SW 1271 (cell line): Measurements from ENCODE around the gene ACHE.
"Not testable (repeated sequence)": the region's sequence is repeated elsewhere in the genome, so short reads cannot be mapped to it uniquely, and the experiment has no call there.

Experiments used
- DNase-seq, 2 experiments: peaks; one replicate each; lab custom pipeline; 2025; lab: John Stamatoyannopoulos, UW

The ACHE gene

DNA sequence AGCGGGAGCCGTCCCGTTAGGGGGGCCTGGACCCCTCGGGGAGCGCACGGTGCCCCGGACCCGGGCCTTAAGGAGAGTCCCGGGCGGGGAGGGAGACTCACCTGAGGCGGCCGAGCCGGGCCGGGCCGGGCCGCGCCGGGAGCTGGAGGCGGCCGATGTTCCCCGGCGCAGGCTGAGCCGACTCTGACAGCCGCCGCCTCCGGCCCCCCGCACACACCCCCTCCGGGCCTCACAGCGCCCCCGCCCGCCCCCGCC lies at the start of gene ACHE:
ACHE (minus strand) TSS at position 188 of the 255 bp plus-strand sequence. CDS start 1,656 bp downstream, outside the sequence.
- DNase-seq = no peak

DNA sequence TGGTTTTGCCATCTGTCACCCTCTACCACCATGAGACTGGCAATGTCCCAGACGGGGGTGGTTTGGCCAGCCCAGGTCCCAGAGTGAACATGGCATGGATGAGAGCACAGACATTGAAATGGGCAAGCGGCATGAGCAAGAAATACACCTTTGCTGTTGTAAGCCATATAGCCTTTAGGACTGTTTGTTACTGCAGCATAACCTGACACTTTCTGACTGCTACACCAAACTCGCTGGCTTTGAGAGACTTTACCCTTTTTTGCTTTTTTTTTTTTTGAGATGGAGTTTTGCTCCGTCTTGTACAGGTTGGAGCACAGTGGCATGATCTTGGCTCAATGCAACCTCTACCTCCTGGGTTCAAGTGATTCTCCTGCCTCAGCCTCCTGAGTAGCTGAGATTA lies 48.5 kb upstream of the ACHE start:
- DNase-seq = no peak

DNA sequence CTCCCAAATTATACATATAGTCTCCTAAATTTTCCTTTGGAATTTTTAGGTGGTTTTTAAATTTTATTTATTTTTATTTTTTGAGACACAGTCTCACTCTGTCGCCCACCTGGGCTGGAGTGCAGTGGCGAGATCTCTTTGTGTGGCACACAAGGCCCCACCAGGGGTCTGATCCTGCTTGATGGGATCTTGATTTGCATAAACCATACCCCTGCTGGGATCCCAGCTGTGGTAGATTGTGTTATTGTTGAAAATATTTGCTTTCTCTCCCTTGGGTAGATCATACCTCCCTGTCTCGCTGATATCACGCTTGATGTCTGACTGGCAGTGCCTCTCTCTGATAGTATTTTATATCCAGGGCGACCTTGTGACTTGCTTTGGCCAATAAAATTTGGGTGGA lies 48.0 kb upstream of the ACHE start:
- no peak for DNase-seq

DNA sequence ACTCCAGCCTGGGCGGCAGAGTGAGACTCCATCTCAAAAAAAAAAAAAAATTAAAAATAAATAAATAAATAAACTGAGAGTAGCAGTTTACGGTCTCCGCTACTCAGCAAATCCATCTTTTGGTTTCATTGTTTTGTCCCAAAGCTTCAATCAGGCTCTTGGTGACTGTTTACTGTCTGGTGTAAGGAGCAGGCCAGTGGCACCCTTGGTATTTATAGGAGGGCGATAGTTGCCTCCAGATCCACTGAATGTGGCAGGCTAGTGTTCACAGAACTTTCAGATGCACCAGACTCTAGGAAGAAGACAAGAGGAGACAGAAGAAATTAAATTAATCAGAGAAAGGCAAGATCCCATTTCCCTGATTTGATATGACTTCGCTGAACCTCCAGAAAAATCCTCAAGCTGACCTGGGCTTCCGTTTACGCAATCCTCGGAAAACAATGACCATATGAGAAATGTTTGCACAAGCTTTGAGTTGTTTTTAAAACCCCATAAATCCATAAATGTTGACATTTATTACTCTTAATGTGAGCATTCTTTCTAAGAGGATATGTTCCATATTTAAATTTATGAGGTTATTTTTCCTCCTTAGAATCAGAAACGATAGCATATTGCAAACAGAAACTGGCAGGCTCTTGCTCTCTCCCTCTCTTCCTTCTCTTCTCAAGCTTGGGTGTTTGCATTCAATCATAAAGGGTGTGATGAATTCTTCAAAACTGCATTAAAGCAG lies 46.5 kb upstream of the ACHE start:
- no peak for DNase-seq

DNA sequence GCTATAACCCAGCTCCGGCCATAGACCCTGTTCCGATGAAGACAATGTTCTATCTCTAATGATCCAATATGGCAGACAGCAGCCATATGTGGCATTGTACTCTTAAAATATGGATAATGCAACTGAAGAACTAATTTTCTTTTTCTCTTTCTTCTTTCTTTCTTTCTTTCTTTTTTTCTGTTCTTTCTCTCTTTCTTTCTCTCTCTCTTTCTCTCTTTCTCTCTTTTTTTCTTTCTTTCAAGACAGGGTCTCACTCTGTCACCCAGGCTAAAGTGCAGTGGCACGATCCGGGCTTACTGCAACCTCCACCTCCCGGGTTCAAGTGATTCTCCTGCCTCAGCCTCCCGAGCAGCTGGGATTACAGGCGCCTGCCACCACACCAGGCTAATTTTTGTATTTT lies 40.5 kb upstream of the ACHE start:
- DNase-seq = not testable (repeated sequence)

DNA sequence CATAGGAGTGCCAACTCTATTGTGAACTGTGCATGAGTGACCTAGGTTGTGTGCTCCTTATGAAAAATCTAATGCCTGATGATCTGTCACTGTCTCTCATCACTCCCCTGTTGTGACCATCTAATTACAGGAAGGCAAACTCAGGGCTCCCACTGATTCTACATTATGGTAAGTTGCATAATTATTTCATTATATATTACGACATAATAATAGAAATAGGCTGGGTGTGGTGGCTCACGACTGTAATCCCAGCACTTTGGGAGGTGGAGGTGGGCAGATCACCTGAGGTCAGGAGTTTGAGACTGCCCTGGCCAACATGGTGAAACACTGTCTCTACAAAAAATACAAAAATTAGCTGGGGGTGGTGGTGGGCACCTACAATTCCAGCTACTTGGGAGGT lies 39.7 kb upstream of the ACHE start:
- DNase-seq = not testable (repeated sequence)

DNA sequence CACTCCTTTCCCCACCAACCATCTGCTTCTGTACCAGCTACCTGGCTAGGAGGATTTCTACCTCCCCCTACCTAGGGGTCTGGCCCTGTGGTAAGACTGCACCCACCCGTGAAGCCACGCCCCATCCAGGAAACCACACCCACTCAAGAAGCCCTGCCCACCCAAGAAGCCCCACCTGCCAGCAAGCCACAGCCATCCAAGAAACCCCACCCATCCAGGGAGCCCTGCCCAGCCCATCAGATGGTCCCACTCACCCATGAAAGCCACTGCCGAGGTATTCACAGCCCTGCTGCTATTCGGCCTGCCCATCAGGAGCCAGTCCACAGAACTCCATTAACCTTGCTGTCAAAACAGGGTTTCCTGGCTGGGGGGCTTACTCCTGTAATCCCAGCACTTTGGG lies 38.0 kb upstream of the ACHE start:
- DNase-seq = no peak

DNA sequence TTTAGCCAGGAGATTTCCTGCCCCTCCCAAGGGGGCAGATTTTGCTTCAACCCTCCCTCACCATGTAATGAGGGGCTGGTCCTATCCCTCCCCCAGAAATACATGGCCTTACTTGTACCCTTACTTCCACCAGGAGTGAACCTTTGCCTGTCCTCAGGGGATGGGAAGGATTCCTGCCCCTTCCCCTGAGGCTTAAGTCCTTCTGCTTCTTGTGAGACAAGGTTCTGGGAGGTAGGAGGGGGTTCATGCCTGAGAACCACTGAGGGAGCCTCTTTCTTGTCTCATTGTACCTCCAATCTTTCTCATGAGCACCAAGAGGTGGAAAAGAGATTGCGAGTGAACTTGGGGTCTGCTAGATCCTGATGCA lies 34.1 kb upstream of the ACHE start:
- DNase-seq = no peak

DNA sequence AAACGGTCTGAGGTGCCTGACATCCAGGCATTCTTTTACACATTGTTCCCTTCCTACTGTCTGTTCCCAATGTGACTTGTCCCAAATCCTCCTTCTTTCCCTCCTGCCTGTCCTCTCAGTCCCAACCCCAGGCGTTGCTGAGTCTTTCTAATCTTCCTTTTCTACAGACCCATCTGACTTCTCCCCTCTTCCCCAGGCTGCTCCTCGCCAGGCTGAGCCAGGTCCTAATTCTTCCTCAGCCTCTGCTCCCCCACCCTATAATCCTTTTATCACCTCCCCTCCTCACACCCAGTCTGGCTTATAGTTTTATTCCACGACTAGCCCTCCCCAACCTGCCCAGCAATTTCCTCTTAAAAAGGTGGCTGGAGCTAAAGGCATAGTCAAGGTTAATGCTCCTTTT lies 27.9 kb upstream of the ACHE start:
- DNase-seq = not testable (repeated sequence)

DNA sequence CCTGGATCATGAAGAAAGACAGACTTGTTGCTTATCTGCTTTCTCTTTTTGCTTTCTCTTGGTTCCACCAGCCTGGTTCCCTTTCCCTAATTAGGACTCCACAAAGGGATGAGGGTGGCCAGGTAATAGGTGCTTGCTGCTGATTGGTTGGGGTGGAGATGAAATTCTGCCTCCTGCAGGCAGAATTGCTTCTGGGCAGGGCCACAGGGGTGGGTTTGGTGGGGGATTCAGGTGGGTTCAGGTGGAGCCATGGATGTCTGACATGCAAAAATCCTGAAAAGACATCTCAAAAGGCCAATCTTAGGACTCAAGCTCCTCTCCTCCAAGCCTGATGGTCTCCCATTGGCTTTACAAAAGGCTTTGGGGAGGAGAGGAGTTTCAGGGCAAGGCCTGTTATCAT lies 25.4 kb upstream of the ACHE start:
- DNase-seq = no peak

DNA sequence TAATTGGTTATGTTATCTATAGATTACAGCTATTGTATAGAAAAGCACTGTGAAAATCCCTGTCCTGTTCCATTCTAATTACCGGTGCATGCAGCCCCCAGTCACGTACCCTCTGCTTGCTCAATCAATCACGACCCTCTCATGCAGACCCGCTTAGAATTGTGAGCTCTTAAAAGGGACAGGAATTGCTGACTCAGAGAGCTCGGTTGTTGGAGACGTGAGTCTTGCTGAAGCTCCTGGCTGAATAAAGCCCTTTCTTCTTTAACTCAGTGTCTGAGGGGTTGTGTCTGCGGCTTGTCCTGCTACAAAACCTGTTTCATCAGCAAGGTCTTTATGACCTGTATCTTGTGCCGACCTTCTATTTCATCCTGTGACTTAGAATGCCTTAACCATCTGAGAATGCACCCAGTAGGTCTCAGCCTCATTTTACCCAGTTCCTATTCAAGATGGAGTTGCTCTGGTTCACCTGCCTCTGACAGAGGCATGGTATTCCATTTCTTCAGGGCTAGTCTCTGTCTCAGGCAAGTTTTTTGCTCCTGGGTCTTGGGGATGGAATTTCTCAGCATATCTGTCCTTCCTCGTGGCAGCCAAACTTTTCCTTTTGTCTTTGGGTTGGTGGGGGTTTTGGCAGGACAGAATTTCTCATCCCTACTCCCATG lies 24.2 kb upstream of the ACHE start:
- DNase-seq = not testable (repeated sequence)

DNA sequence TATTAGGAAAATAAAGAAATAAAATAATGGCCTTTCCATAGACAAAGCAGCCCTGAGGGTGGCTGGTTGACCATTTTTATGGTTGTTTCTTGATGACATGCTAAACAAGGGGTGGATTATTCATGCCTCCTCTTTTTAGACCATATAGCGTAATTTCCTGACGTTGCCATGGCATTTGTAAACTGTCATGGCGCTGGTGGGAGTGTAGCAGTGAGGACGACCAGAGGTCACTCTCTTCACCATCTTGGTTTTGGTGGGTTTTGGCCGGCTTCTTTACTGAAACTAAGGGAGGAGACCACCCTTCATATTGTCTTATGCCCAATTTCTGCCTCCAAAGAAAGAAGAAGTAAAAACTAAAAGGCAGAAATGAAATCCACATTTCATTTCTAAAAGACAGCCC lies 23.6 kb upstream of the ACHE start:
- not testable (repeated sequence) for DNase-seq

DNA sequence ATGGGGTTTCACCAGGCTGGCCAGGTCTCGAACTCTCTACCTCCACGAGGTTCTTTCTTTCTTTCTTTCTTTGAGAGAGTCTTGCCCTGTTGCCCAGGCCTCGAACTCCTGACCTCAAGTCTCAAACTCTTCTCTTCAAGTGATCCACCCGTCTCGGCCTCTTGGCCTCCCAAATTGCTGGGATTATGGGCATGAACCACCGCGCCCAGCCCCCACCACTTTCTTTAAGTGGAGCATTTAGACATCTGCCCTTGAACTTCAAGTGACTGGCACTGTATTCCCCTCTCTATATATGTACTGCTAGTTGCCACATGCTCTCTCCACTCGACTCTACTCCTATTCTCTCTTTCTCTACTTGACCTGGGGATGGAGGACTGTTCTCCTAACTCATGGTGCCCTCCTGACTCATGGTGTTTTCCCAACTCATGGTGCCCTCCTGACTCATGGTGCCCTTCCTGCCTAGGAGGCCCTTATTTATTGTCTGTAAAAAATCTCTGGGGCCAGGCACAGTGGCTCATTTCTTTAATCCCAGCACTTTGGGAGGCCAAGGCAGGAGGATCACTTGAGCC lies 19.3 kb upstream of the ACHE start:
- DNase-seq = peak; percentile 27 to 36

DNA sequence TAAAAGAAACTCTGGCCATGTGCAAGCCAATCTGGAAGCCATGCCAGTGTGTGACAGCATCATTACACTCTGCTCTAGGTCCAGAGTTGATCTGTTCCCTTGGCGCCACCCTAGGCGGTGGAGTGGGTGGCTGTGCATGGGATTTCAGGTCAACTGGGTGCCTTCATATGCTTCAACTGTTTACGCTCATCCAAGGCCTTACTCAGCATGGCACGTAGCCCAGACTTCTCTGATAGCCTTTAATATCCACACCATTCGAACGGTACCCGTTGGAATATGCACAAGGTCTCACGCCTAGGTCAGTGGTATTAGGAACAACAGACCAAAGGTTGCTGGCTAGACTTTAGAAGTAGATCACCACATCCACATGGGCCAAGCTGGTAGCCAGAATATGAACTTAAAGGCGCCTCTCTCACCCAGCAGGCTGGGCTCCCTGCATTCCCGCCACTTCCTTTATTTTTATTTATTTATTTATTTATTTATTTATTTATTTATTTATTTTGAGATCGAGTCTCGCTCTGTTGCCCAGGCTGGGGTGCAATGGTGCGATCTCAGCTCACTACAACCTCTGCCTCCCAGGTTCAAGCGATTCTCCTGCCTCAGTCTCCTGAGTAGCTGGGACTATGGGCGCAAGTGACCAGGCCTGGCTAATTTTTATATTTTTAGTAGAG lies 18.7 kb upstream of the ACHE start:
- no peak for DNase-seq

DNA sequence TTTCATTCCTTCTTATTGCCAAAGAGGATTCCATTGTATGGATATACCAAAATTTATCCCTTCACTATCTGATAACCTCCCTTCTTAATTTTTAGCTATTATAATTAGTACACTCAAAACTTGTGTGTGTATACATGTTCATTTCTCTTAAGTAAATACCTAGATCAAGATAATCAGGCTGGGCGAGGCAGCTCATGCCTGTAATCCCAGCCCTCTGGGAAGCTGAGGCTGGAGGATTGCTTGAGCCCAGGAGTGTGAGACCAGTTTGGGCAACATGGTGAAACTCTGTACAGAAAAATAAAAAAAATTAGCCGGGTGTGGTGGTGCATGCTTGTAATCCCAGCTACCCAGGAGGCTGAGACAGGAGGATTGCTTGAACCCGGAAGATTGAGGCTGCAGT lies 15.8 kb upstream of the ACHE start:
- no peak for DNase-seq

DNA sequence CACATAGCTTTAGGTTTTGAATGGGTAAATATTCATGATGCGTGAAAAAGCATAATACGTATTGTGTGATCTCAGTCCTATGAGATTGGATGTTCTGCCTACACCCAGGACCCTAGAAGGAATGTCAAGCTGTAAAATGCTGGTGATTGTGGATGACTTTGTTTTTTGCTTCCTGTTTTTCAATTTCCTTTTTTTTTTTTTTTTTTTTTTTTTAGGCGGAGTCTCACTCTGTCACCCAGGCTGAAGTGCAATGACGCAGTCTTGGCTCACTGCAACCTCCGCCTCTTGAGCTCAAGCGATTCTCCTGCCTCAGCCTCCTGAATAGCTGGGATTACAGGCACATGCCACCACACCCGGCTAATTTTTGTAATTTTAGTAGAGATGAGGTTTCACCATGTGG lies 14.8 kb upstream of the ACHE start:
- DNase-seq = not testable (repeated sequence)

DNA sequence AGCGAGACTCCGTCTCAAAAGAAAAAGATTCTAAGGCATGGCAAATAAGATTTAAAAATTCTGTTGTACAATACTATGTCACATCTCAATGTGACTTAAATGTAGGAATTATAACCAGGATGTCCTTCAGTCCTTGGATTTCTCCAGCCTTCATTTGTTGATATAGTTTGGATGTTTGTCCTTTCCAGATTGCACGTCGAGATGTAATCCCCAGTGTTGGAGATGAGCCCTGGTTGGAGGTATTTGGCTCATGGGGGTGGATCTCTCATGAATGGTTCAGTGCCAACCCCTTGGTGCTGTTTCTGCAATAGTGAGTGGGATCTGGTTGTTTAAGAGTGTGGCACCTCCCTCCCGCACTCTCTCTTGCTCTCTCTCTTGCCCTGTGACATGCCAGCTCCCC lies 12.8 kb upstream of the ACHE start:
- no peak for DNase-seq

DNA sequence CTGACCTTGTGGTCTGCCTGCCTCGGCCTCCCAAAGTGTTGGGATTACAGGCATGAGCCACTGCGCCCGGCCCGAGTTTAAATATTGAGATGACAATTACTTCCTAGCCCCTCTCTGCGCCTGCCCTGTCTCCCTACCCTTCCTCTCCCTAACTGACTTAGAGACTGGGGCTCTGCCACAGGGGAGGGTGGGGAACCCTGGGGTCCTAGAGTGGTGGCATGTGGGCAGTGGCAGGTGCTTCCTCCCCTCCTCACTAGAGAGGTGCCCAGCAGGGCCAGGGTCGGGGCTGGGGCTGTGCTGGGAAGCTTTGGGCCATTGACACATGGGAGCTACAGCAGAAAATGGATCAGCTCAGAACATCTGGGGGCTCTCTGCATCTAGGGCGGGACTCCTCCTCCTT lies 7.0 kb upstream of the ACHE start:
- no peak for DNase-seq

DNA sequence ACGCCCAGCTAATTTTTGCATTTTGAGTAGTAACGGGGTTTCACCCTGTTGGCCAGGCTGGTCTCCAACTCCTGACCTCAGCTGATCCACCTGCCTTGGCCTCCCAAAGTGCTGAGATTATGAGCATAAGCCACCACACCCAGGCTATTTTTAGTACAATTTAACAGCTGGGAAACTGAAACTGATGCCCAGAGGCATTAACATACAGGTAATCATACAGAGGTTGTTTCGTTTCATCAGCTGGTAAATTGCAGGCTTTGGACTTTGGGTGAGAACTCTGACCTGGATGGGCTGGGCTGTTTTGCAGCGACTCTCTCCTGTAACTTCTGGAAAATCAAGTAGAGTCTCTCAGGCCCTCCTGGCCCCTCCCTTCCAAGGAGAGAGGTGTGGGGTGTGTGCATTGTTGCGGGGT lies 6.2 kb upstream of the ACHE start:
- DNase-seq = no peak

DNA sequence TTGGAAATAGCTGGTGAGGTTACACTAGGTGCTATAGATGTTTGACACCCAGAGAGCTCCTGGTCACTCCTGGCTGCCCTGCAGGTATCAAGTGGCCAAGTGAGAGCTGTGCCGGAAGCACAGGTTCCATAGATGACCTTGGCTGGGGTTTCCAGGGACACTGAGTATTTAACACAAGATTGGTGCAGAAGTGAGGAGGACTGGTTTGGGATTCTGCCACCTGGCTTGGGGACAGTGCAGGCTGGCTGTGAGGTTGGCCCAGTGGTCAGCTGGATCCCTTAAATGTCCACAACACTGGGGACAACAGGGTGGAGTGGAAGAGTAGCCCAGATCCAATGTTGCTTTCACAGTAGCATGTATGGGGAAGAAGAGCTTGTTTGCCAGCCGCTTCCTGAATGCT lies 5.3 kb upstream of the ACHE start:
- no peak for DNase-seq

DNA sequence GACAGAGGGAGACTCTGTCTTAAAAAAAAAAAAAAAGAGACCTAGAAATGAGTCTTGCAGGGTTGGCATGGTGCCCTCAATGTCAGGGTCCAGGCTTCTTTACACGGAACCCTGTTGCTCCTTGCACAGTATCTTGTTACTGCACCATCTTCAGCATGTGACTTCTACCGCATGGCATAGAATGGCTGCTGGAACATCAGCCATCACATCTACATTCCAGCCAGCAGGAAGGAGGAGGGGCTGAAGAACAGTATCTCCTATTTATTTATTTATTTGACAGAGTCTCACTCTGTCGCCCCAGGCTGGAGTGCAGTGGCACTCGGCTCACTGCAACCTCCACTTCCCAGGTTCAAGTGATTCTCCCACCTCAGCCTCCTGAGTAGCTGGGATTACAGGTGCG lies 3.7 kb upstream of the ACHE start:
- no peak for DNase-seq

DNA sequence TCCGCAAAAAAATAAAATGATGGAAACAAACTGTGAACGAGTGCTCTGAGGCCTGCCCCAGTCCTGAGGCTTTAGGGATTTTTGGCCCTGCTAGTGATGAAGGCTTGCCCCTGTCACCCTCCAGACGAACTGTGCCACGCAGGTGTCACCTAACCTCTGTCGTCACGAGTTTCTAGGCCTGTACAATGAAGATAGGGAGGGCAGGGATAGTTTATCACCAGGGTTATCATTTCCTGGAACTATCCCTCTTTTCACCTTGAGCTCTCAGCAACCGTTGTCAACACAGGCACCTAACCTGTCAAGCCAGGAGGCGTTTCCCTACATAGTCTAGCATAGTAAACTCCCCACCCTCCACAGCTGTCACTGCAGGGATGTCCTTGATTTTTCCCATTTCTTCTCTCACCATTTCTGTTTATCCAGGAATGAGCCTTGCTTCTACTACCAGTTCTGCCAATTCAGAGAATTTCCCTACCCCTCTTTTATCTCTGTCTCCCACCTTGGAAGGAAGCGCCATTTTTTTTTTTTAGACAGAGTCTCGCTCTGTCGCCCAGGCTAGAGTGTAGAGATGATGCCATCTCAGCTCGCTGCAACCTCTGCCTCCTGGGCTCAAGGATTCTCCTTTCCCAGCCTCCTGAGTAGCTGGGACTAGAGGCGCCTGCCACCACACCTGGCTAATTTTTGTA lies 2.2 kb upstream of the ACHE start:
- no peak for DNase-seq
